Stimulated activated CD8-positive, alpha-beta memory T cell treated with anti-CD3 and anti-CD28 coated beads, Interleukin-7, amount 100 ng/mL, for 24 hours (primary cell): Measurements from ENCODE around the gene ABLIM2.

Experiments used
- DNase-seq: peaks from one replicate; pipeline ENCODE4 v3.0.0-alpha.2; 2020; ENCODE audit warnings: low read depth

The ABLIM2 gene

GRCh38 chr4:8067945-8068896 lies 90.4 kb downstream of the ABLIM2 start:
- no peak for DNase-seq

- no peak for DNase-seq
These were observed 91.2 kb downstream of the ABLIM2 start for GRCh38 chr4:8067274-8067936.

GRCh38 chr4:8066336-8066931 lies 92.2 kb downstream of the ABLIM2 start:
- no peak for DNase-seq

GRCh38 chr4:8063974-8064563 lies 94.5 kb downstream of the ABLIM2 start:
- DNase-seq: no peak

GRCh38 chr4:8061573-8061972 lies 97.0 kb downstream of the ABLIM2 start:
- DNase-seq: no peak

GRCh38 chr4:8061145-8061544 lies 97.5 kb downstream of the ABLIM2 start:
- no peak for DNase-seq

GRCh38 chr4:8060632-8061031 lies 98.0 kb downstream of the ABLIM2 start:
- DNase-seq: no peak

GRCh38 chr4:8058031-8058479 lies 100.6 kb downstream of the ABLIM2 start:
- DNase-seq: no peak

GRCh38 chr4:8055206-8055605 lies 103.4 kb downstream of the ABLIM2 start:
- DNase-seq: no peak

GRCh38 chr4:8053688-8054449 lies 104.7 kb downstream of the ABLIM2 start:
- DNase-seq: no peak

GRCh38 chr4:8052160-8052691 lies 106.4 kb downstream of the ABLIM2 start:
- DNase-seq: no peak

- no peak for DNase-seq
These were observed 107.0 kb downstream of the ABLIM2 start for GRCh38 chr4:8051644-8052043.

GRCh38 chr4:8050555-8051206 lies 107.9 kb downstream of the ABLIM2 start:
- no peak for DNase-seq

- no peak for DNase-seq
These were observed 108.4 kb downstream of the ABLIM2 start for GRCh38 chr4:8050180-8050554.

GRCh38 chr4:8048856-8049676 lies 109.5 kb downstream of the ABLIM2 start:
- DNase-seq: no peak

GRCh38 chr4:8047837-8048678 lies 110.6 kb downstream of the ABLIM2 start:
- no peak for DNase-seq

GRCh38 chr4:8046925-8047541 lies 111.6 kb downstream of the ABLIM2 start:
- DNase-seq: no peak

- DNase-seq: no peak
These were observed 112.7 kb downstream of the ABLIM2 start for GRCh38 chr4:8045909-8046308.

GRCh38 chr4:8044699-8045098 lies 113.9 kb downstream of the ABLIM2 start:
- no peak for DNase-seq
